Loucy (cell line): ENCODE measurements around the gene ARHGAP24.

Source experiments
- H2AFZ ChIP-seq: fragments of 200-600 bp; sonication (generic); 2 replicates; pipeline ENCODE4 v1.6.0; 2016; ENCODE audit warnings: antibody characterized with exemption, mild to moderate bottlenecking, low read length, moderate library complexity
- H3F3A ChIP-seq: fragments of 200-600 bp; 2 replicates; pipeline ENCODE4 v1.6.0; 2016; ENCODE audit warnings: antibody characterized with exemption, low read depth, mild to moderate bottlenecking
- H3K27me3 ChIP-seq: fragments of 200-600 bp; sonication (generic); 2 replicates; pipeline ENCODE4 v1.6.1; 2014; ENCODE audit warnings: low read length, mild to moderate bottlenecking; ENCODE audit not compliant: insufficient read depth, poor library complexity, severe bottlenecking
- H3K36me3 ChIP-seq: fragments of 200-600 bp; sonication (generic); 2 replicates; pipeline ENCODE4 v1.6.1; 2016; ENCODE audit warnings: low read length; ENCODE audit not compliant: insufficient read depth
- H3K4me1 ChIP-seq: fragments of 200-600 bp; sonication (generic); 2 replicates; pipeline ENCODE4 v1.5.1; 2014; ENCODE audit warnings: low read length, mild to moderate bottlenecking; ENCODE audit not compliant: insufficient read depth, poor library complexity, severe bottlenecking
- H3K4me2 ChIP-seq: fragments of 200-600 bp; sonication (generic); 2 replicates; pipeline ENCODE4 v1.6.0; 2014; ENCODE audit warnings: antibody characterized with exemption, low read length, low read depth, mild to moderate bottlenecking; ENCODE audit not compliant: poor library complexity, severe bottlenecking
- H3K4me3 ChIP-seq: fragments of 200-600 bp; sonication (generic); 2 replicates; pipeline ENCODE4 v1.5.1; 2014; ENCODE audit warnings: low read length, mild to moderate bottlenecking, mixed read lengths; ENCODE audit not compliant: poor library complexity, severe bottlenecking
- H3K79me2 ChIP-seq: fragments of 200-600 bp; sonication (generic); 2 replicates; pipeline ENCODE4 v1.6.1; 2014; ENCODE audit warnings: low read length; ENCODE audit not compliant: insufficient read depth
- H3K9ac ChIP-seq: fragments of 200-600 bp; sonication (generic); 2 replicates; pipeline ENCODE4 v1.6.0; 2014; ENCODE audit warnings: mild to moderate bottlenecking, low read depth, low read length, moderate library complexity; ENCODE audit not compliant: poor library complexity, severe bottlenecking
- H3K9me2 ChIP-seq: fragments of 200-600 bp; sonication (generic); replicated peaks from 2 replicates; pipeline ENCODE4 v1.6.1; 2016; ENCODE audit warnings: low read depth, low read length, mixed read lengths
- H3K9me3 ChIP-seq: fragments of 200-600 bp; sonication (generic); 2 replicates; pipeline ENCODE4 v1.6.1; 2014; ENCODE audit warnings: mild to moderate bottlenecking, antibody characterized with exemption, low read length, low read depth; ENCODE audit not compliant: insufficient read depth
- H4K20me1 ChIP-seq: fragments of 200-600 bp; sonication (generic); 2 replicates; pipeline ENCODE4 v1.6.0; 2014; ENCODE audit warnings: antibody characterized with exemption, low read length, mild to moderate bottlenecking; ENCODE audit not compliant: insufficient read depth, poor library complexity, severe bottlenecking
- EZH2phosphoT487 ChIP-seq: fragments of 200-600 bp; IDR thresholded peaks from 2 replicates; pipeline ENCODE4 v1.6.1; 2018; ENCODE audit warnings: antibody characterized with exemption, mild to moderate bottlenecking, moderate library complexity, borderline replicate concordance
- TF ChIP-seq, protein P1 (sequence below): fragments of 200-600 bp; sonication (generic); conservative IDR thresholded peaks from 2 replicates; pipeline ENCODE4 v1.5.1; 2014; ENCODE audit warnings: mild to moderate bottlenecking, antibody characterized with exemption, low read length

Gene ARHGAP24

DNA sequence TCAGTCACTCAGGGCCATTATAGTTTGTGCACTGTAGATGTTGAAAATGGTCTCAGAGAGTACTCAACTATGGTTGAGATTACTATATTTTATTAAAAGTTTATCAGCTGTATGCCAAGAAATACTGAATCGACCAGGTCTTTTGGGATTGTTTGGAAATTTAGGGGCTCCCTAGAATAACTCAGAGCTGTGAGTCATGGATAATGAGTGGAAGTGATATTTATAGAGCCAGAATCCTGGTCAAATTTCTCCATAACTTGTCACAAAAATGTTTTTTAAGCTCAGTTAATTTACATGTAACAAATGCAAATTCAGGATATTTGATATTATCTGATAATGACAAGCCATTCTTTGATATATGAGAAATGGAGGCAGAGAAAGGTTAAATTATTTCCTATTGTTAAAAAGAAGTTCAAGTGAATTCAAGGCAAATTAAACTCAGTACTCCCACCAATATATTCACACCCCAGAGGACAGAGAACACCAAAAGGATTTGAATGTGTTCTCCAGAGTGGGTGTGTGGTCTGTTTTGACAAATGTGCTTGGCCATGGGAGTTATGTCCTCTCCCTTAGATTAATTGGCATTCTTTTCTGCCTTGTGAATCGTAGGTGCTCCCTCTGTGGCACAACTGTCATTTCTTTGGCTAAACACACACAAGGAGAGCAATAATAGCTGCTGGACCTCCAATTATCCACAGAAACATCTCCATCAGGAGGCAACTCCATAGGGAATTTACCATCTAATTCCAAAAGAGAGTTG, 37.7 kb downstream of the ARHGAP24 start:
- Histone ChIP-seq H4K20me1 (no peaks in the 10 kb centered on the region), H3K9ac (no peak overlapping the region), H3K9me2 (no peaks in the 10 kb centered on the region), H3F3A (no peaks in the 10 kb centered on the region), H3K4me3 (no peak overlapping the region), H3K79me2 (no peaks in the 10 kb centered on the region), H3K27me3 (no peaks in the 10 kb centered on the region), H3K36me3 (no peaks in the 10 kb centered on the region), H2AFZ (no peak overlapping the region), H3K9me3 (no peaks in the 10 kb centered on the region), H3K4me2 (no peak overlapping the region), H3K4me1 (no peaks in the 10 kb centered on the region)
- TF ChIP-seq EZH2phosphoT487: no peak
- TF ChIP-seq, protein P1, sequence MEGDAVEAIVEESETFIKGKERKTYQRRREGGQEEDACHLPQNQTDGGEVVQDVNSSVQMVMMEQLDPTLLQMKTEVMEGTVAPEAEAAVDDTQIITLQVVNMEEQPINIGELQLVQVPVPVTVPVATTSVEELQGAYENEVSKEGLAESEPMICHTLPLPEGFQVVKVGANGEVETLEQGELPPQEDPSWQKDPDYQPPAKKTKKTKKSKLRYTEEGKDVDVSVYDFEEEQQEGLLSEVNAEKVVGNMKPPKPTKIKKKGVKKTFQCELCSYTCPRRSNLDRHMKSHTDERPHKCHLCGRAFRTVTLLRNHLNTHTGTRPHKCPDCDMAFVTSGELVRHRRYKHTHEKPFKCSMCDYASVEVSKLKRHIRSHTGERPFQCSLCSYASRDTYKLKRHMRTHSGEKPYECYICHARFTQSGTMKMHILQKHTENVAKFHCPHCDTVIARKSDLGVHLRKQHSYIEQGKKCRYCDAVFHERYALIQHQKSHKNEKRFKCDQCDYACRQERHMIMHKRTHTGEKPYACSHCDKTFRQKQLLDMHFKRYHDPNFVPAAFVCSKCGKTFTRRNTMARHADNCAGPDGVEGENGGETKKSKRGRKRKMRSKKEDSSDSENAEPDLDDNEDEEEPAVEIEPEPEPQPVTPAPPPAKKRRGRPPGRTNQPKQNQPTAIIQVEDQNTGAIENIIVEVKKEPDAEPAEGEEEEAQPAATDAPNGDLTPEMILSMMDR: no peak

DNA sequence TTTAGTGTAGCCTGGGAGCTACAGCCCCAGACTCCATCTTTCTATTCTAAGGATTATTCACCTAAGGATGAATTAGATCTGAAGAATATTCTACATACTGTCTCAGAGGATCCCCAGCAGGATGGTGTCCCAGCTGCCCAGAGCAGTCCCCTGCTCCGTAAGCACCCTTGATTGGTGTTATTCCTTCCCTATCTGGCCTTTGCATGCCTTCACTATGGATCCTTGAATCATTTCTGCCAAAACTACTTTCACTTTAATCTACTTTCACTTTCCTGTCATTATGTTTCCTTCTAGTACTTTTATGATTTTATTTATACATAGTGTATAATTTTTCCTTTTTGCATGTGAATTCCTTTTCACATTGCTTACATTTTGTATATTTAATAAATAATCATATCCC, 39.2 kb downstream of the ARHGAP24 start:
- Histone ChIP-seq H3K79me2 (no peaks in the 10 kb centered on the region), H3K36me3 (no peaks in the 10 kb centered on the region), H3K4me3 (peak overlapping the region; percentile 23), H3K4me2 (peak overlapping the region; percentile 22), H3K27me3 (no peaks in the 10 kb centered on the region), H3K4me1 (no peaks in the 10 kb centered on the region), H3K9ac (no peak overlapping the region), H3K9me2 (no peaks in the 10 kb centered on the region), H4K20me1 (no peaks in the 10 kb centered on the region), H3K9me3 (no peaks in the 10 kb centered on the region), H3F3A (no peaks in the 10 kb centered on the region), H2AFZ (no peak overlapping the region)
- no peak for TF ChIP-seq EZH2phosphoT487

DNA sequence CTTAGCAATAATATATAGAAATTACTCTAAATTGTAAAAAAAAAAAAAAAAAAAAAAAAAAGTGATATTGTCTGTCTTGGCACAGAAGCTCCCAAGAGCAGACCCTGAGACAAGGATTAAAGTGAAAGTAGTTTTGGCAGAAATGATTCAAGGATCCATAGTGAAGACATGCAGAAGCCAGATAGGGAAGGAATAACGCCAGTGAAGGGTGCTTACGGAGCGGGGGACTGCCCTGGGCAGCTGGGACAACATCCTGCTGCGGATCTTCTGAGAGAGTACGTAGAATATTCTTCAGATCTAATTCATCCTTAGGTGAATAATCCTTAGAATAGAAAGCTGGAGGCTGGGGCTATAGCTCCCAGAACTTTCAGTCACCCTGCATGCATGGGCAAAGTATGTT, 39.8 kb downstream of the ARHGAP24 start:
- H3K79me2 ChIP-seq: no peaks in the 10 kb centered on the region
- H3K4me3 ChIP-seq: no peak overlapping the region

More for the DNA sequence above, 39.8 kb downstream of the ARHGAP24 start:
- TF ChIP-seq, protein P1: no peak
- no peak for TF ChIP-seq EZH2phosphoT487
- Histone ChIP-seq H3K9me3 (no peaks in the 10 kb centered on the region), H2AFZ (no peak overlapping the region), H3K9me2 (no peaks in the 10 kb centered on the region), H4K20me1 (no peaks in the 10 kb centered on the region), H3K9ac (no peak overlapping the region), H3K36me3 (no peaks in the 10 kb centered on the region), H3F3A (no peaks in the 10 kb centered on the region), H3K4me2 (no peak overlapping the region), H3K4me1 (no peaks in the 10 kb centered on the region), H3K27me3 (no peaks in the 10 kb centered on the region)
